DOHH2 (cell line): ENCODE data around the gene MET.

Experiments
- H3F3A ChIP-seq: fragments of 200-600 bp; sonication (generic), shearing (Covaris generic); 2 replicates; pipeline ENCODE4 v1.6.0; 2016; ENCODE audit warnings: antibody characterized with exemption, mild to moderate bottlenecking; ENCODE audit not compliant: control insufficient read depth, insufficient read depth
- H3K27ac ChIP-seq: fragments of 200-600 bp; sonication (generic); 2 replicates; pipeline ENCODE4 v1.5.1; 2014; ENCODE audit warnings: low read depth, mild to moderate bottlenecking, low read length, moderate library complexity
- H3K27me3 ChIP-seq: fragments of 200-600 bp; sonication (generic); 2 replicates; pipeline ENCODE4 v1.6.1; 2014; ENCODE audit warnings: mild to moderate bottlenecking, low read length, mixed read lengths; ENCODE audit not compliant: control insufficient read depth
- H3K36me3 ChIP-seq: fragments of 200-600 bp; sonication (generic); 2 replicates; pipeline ENCODE4 v1.6.1; 2014; ENCODE audit warnings: mild to moderate bottlenecking, low read length, moderate library complexity, mixed read lengths; ENCODE audit not compliant: control insufficient read depth
- H3K4me1 ChIP-seq: fragments of 200-600 bp; sonication (generic); 2 replicates; pipeline ENCODE4 v1.6.1; 2014; ENCODE audit warnings: mild to moderate bottlenecking, low read length, mixed read lengths; ENCODE audit not compliant: control insufficient read depth
- H3K4me2 ChIP-seq: fragments of 200-600 bp; sonication (generic); 2 replicates; pipeline ENCODE4 v1.6.0; 2014; ENCODE audit warnings: mild to moderate bottlenecking, low read length, moderate library complexity
- H3K4me3 ChIP-seq: fragments of 200-600 bp; sonication (generic); 2 replicates; pipeline ENCODE4 v1.5.1; 2014; ENCODE audit warnings: mild to moderate bottlenecking, low read length, mixed read lengths
- H3K79me2 ChIP-seq: fragments of 200-600 bp; sonication (generic); 2 replicates; pipeline ENCODE4 v1.6.1; 2014; ENCODE audit warnings: mild to moderate bottlenecking, low read length, mixed read lengths; ENCODE audit not compliant: control insufficient read depth
- H3K9me2 ChIP-seq: fragments of 200-600 bp; sonication (generic); replicated peaks from 2 replicates; pipeline ENCODE4 v1.6.1; 2014; ENCODE audit warnings: mild to moderate bottlenecking, low read length, mixed read lengths; ENCODE audit not compliant: control insufficient read depth
- H3K9me3 ChIP-seq: fragments of 200-600 bp; sonication (generic); 2 replicates; pipeline ENCODE4 v1.6.1; 2014; ENCODE audit warnings: antibody characterized with exemption, low read length, mixed read lengths; ENCODE audit not compliant: control insufficient read depth, insufficient read depth
- H4K20me1 ChIP-seq: fragments of 200-600 bp; sonication (generic); 2 replicates; pipeline ENCODE4 v1.6.0; 2014; ENCODE audit warnings: low read depth, mild to moderate bottlenecking, antibody characterized with exemption, low read length, moderate library complexity; ENCODE audit not compliant: control insufficient read depth, insufficient read depth
- EZH2phosphoT487 ChIP-seq: fragments of 200-600 bp; sonication (generic); IDR thresholded peaks from 2 replicates; pipeline ENCODE4 v1.6.1; 2017; ENCODE audit warnings: borderline replicate concordance, mild to moderate bottlenecking, antibody characterized with exemption, low read length, moderate library complexity, mixed read lengths
- TF ChIP-seq, protein P1 (sequence below): fragments of 200-600 bp; sonication (generic); IDR thresholded peaks from one replicate; pipeline ENCODE4 v1.5.1; 2014; ENCODE audit warnings: antibody characterized with exemption, mild to moderate bottlenecking, low read depth, low read length; ENCODE audit not compliant: poor library complexity, severe bottlenecking

MET gene

DNA sequence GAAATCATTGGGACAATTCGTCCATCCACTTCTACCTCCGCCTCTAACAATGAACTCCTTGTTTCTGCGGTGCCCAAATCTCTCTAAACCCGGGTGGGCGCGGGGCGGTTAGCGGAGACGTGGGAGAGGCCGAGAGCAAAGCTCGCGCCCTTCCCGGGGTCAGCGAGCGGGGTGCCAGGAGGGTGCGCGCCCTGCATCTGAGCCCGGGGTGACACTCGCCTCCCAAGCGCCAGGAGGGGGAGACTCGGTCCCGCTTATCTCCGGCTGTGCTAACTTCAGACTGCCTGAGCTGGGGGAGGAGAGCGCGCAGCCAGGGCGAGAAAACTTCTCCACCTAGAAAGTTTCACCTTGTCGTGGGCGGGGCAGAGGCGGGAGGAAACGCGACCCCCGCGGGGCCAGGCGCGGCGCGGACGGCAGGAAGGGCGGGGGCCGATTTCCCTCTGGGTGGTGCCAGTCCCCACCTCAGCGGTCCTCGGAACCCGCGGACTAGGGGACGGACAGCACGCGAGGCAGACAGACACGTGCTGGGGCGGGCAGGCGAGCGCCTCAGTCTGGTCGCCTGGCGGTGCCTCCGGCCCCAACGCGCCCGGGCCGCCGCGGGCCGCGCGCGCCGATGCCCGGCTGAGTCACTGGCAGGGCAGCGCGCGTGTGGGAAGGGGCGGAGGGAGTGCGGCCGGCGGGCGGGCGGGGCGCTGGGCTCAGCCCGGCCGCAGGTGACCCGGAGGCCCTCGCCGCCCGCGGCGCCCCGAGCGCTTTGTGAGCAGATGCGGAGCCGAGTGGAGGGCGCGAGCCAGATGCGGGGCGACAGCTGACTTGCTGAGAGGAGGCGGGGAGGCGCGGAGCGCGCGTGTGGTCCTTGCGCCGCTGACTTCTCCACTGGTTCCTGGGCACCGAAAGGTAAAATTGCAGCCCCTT is at the start of gene MET:
Gene MET, plus strand, starts transcription at position 516 of the 915 bp plus-strand sequence. CDS start 26,889 bp downstream, outside the sequence.
- no peak within 1 kb of the TSS for H3K4me2 ChIP-seq
- no peaks in the 10 kb centered on the region for H4K20me1 ChIP-seq
- H3K9me2 ChIP-seq, result no peaks in the 10 kb centered on the region
- no peaks in the 10 kb centered on the region for H3K36me3 ChIP-seq
- H3K27me3 ChIP-seq, result peaks cover 42% of the 10 kb centered on the region
- H3K4me3 ChIP-seq, result no peak within 1 kb of the TSS
- no peaks in the 10 kb centered on the region for H3K9me3 ChIP-seq
- H3K79me2 ChIP-seq, result no peaks in the 10 kb centered on the region
- no peak for TF ChIP-seq EZH2phosphoT487
- TF ChIP-seq, protein P1, sequence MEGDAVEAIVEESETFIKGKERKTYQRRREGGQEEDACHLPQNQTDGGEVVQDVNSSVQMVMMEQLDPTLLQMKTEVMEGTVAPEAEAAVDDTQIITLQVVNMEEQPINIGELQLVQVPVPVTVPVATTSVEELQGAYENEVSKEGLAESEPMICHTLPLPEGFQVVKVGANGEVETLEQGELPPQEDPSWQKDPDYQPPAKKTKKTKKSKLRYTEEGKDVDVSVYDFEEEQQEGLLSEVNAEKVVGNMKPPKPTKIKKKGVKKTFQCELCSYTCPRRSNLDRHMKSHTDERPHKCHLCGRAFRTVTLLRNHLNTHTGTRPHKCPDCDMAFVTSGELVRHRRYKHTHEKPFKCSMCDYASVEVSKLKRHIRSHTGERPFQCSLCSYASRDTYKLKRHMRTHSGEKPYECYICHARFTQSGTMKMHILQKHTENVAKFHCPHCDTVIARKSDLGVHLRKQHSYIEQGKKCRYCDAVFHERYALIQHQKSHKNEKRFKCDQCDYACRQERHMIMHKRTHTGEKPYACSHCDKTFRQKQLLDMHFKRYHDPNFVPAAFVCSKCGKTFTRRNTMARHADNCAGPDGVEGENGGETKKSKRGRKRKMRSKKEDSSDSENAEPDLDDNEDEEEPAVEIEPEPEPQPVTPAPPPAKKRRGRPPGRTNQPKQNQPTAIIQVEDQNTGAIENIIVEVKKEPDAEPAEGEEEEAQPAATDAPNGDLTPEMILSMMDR, result no peak
- no peaks in the 10 kb centered on the region for H3K4me1 ChIP-seq
- no peak within 1 kb of the TSS for H3K27ac ChIP-seq
- H3F3A ChIP-seq, result no peaks in the 10 kb centered on the region

- TF ChIP-seq, protein P1, result no peak
- TF ChIP-seq EZH2phosphoT487, result no peak
- H3K27ac ChIP-seq, result no peak overlapping the region
- no peak overlapping the region for H3K4me3 ChIP-seq
- H3K9me3 ChIP-seq, result no peaks in the 10 kb centered on the region
- no peaks in the 10 kb centered on the region for H3K9me2 ChIP-seq
- H3K4me1 ChIP-seq, result no peaks in the 10 kb centered on the region
- H4K20me1 ChIP-seq, result no peaks in the 10 kb centered on the region
- no peak overlapping the region for H3K4me2 ChIP-seq
- H3K27me3 ChIP-seq, result peaks cover 22% of the 10 kb centered on the region
- no peaks in the 10 kb centered on the region for H3K36me3 ChIP-seq
- H3F3A ChIP-seq, result no peaks in the 10 kb centered on the region
- no peaks in the 10 kb centered on the region for H3K79me2 ChIP-seq
Measured at GRCh38 chr7:116626886-116627285, 45.1 kb upstream of the MET start.

DNA sequence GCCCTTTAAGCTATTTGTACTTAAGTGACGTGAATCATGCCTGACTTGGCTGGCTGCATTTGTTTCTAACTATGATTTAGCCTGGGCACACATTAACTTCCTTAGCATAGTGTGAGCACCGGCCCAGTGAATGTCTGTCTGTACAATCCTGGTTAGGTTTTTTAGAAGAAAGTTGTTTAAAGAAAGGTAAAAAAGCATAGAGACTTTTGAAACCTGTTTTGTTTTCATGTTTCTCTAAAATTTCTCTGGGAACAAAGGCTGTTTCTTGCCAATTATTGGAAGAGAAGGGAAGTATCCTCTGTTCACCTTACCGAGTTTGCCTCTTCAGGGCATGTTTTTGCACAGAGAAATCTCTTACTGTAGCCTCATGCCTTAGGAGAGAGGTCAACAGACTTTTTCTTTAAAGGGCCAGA is 42.9 kb upstream of the MET start:
- Histone ChIP-seq H3K79me2 (no peaks in the 10 kb centered on the region), H3K27me3 (peaks cover 38% of the 10 kb centered on the region), H3K4me2 (no peak overlapping the region), H3K36me3 (no peaks in the 10 kb centered on the region), H3K9me3 (no peaks in the 10 kb centered on the region), H3K27ac (no peak overlapping the region), H3K9me2 (no peaks in the 10 kb centered on the region), H3K4me1 (no peaks in the 10 kb centered on the region), H3K4me3 (no peak overlapping the region), H4K20me1 (no peaks in the 10 kb centered on the region), H3F3A (no peaks in the 10 kb centered on the region)
- TF ChIP-seq EZH2phosphoT487, result no peak
- TF ChIP-seq, protein P1, result no peak
